Stimulated activated CD8-positive, alpha-beta memory T cell treated with anti-CD3 and anti-CD28 coated beads, Interleukin-4, amount 100 ng/mL, for 48 hours (primary cell): ENCODE results near the gene TGFBR3.
A peak's percentile ranks its signal among the peaks of the same experiment; 100 is the strongest.

Experiments used
- DNase-seq: peaks from one replicate; pipeline ENCODE4 v3.0.0-alpha.2; 2020

Gene TGFBR3

DNA sequence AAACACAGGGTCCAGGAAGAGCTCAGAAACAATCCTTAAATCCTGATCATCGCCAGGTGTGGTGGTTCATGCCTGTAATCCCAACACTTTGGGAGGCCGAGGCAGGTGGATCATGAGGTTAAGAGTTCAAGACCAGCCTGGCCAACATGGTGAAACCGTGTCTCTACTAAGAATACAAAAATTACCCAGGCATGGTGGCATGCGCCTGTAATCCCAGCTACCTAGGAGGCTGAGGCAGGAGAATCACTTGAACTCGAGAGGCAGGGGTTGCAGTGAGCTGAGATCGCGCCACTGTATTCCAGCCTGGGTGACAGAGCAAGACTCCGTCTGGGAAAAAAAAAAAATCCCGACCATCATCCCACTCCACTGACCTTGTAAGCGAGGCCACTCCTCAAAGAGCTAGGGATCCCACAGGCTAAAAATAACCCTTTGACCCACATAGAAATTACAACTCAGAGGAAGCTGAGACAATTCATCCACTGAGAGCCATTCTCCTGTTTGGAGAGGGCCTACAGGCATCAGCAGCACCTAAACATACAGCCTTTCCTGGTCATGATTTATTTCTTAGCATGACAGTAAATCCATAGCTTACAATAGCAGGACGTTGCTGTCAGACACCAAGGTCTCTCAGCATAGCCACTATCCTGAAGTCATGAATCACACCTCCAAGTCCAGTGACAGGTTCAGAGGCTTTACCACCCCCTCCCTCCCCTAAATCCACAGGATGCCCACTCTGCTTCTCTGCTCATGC is 66.7 kb downstream of the TGFBR3 start:
- no peak for DNase-seq

GRCh38 chr1:91818713-91818975 is 67.3 kb downstream of the TGFBR3 start:
- no peak for DNase-seq

DNA sequence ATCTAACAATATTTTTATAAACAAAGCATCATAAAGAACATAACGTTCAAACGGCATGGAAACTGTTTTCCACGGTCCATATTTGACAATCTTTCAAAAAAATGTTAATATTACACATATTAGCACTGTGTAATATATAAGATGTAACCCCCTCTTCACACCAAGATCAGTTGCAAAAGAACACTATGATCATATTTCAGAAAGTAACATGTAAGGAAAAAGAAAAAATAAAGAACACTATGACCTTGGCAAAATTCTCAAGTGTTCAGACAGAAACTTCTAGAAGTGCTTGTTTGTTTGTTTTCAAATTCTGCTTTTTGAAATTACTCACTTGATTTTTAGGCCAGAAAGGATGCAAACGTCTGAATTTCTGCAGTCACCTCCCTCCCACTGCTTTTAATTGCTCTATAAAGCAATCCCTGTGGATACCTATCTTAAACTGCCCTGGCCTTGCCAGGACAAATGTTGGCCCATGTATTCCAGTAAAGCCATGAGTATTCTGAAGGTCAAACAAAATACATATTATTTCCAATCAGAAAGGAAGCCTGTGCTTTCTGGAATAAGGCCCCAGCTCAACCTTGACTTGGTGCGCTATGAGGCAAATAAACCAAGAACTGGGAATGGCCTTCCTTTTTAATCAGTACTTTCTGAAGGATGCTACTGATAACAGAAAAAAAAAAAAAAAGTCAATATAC is 68.6 kb downstream of the TGFBR3 start:
- DNase-seq: no peak

GRCh38 chr1:91816031-91816430 is 69.9 kb downstream of the TGFBR3 start:
- DNase-seq: no peak

DNA sequence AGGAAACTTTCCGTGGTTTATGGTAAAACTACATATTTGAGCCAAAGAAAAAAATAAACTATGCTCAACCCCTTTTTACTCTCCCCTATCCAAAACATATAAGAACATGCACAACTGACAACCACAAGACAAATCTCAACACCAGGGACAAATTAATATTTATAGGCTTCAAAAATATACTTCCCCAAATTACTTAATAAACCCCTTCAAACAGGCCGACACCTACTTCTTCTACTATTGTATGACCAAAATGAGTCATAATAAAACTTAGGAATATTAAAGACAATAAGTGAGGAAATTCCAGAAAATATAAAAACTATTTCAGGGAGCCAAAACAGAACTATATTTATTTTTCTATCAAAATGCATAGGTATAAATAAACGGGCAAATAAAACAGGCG is 71.5 kb downstream of the TGFBR3 start:
- DNase-seq: no peak

GRCh38 chr1:91813813-91814212 is 72.1 kb downstream of the TGFBR3 start:
- DNase-seq: no peak

GRCh38 chr1:91811363-91812025 is 74.5 kb downstream of the TGFBR3 start:
- DNase-seq: no peak

- peak; percentile 35 for DNase-seq
Observed at GRCh38 chr1:91809317-91809716, 76.6 kb downstream of the TGFBR3 start.

- no peak for DNase-seq
Observed at GRCh38 chr1:91807921-91808620, 77.9 kb downstream of the TGFBR3 start.

DNA sequence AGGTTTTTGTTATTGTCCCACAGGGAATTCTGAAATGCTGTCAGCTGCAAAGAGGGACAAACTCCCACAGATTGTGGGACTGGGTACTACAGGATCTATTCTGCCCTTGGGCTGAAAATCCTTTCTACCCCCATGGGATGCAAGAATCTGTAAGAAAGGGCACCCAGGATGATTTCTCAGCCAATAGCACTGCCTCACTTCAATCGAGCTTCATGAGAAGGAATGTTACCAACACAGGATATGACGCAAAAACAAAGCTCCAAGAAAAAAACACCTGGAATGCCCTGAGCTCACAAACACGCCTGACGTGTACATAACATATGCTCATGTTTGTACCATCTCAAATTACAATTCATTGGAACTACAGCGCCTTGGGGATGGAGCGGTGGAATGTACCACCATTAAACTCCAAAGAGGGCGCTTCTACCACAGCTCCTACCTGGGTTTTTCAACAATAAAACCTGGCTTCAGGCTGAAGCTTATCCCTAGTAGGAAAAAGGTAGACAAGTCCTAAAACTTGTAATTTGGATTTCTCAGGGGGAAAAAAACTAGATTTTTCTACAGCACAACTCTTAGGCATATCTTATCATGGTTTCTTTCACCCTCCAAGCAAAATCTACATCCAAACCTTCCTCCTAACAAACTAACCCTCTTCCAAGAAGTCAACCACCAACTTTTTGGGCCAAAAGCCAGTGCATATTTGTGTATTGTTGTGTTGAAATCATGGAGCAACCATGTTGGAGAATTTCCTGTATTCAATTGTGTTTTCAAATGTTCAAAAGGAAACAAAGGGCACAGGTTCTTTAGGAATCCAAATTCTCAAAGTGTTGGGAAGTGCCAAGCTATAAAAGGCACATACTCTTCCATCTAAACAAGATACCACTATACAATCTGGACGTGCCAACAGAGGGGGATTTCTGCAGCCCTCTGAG is 78.9 kb downstream of the TGFBR3 start:
- no peak for DNase-seq

- DNase-seq: no peak
Observed at GRCh38 chr1:91806181-91806768, 79.7 kb downstream of the TGFBR3 start.

DNA sequence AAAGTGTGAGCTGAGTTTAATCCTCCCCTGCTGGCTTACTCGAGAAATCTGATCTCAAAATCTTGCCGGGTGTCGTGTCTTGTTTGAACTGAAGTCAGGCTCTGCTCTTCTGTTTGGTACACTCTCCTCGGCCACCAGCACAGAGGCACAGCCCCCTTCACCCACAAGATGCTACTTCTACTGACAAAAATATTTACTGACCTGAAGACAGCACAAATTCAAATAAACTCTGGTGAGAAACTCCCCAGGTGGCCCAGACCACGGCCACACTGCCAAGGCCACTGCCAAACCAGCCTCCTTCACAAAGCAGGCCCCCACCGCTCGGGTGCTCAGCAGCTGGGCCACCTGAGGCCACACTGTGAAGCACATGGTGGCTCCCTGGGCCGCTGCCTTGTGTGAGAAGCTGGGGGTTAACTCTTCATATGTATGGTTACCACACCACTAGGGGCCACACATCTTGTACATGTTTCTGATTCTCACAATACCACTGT is 80.6 kb downstream of the TGFBR3 start:
- DNase-seq: peak; percentile 40

DNA sequence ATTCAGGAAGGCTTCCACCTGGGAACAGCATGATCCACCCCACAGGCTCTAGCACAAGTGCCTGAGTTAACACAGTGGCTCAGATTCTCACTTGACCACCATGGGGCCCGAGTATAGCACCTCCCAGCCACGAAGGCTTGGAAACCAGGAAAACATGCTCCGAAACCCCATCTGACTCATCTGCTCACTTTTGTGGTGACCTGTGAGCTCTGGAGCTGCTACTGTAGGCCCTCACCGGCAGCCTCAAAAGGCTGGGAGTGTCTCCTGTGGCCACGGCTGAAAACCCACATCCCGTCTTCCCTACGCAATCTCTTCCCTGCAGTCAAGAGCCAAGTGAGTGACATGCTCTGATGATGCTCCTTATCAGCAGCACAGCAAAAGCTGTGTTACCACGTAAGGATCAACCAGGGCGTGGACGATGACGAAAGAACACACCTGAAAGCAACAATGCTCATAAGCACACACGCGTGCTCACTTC is 81.4 kb downstream of the TGFBR3 start:
- peak; percentile 85 for DNase-seq

- peak; percentile 78 for DNase-seq
Observed at GRCh38 chr1:91803847-91804545, 82.0 kb downstream of the TGFBR3 start.

GRCh38 chr1:91803123-91803522 is 82.8 kb downstream of the TGFBR3 start:
- DNase-seq: no peak

DNA sequence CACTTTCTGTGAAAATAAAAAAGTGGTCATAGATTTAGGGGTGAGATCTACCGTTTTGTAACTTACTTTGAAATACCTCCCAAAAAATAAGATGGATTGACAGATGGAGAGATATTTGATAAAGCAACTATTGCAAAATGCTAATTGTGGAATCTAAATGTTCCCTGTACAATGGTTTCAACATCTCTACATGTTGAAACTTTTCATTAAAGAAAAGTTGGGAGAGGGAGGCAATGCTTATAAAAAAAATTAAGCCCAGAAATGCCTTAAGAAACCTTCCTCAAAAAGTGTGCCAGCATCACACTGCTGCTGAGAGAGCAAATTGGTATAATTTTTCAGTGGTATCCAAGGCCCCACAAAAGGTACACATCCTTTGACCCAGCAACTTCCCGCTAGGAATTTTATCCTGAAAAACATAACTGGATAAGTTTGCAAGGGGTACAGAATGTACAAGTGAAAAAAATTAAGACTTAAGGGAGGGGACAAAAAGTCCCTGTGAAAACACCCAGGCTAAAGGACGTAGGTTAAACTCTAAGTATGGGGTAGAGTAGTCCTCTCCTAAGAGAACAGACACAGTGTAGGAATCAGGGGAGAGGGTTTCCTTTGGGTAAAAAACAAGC is 84.3 kb downstream of the TGFBR3 start:
- DNase-seq: no peak

GRCh38 chr1:91799863-91800262 is 86.1 kb downstream of the TGFBR3 start:
- no peak for DNase-seq

GRCh38 chr1:91799159-91799558 is 86.8 kb downstream of the TGFBR3 start:
- no peak for DNase-seq

DNA sequence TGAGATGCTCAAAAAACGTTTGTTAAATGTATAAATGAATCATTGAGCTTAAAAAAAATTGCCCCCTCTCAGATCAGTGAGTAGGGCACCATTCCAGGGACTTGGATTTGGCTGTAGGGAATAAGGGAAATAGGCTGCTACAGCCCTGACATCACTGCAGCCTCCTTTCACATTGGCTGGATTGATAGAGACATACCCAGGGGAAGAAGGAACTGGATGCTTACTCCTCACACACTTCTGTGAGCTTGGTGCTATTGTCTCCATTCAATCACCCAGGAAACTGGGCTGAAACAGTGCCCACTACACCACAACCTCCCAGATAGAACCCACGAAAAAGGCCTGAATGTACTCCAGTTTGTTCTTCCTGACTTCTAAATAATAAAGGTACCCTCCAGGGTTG is 87.2 kb downstream of the TGFBR3 start:
- DNase-seq: no peak

DNA sequence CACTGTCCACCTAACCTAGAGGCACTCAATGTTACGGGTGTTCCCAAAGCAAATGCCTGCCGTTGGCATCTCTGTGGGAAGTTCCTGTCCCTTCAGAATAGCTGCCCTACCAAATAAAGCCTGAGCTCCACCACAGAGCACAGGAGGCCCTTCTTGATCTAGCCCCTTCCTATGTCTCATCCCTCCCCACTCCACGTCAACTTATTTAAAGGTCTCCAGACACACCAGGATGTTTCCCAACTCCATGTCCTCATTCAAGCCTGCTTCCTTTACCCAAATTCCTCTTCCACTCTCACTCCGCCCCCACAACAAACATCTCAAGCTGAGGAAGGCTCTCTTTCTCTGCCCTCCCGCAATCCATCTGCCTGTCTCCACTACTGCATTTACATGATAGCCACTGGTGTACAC is 87.7 kb downstream of the TGFBR3 start:
- DNase-seq: no peak

DNA sequence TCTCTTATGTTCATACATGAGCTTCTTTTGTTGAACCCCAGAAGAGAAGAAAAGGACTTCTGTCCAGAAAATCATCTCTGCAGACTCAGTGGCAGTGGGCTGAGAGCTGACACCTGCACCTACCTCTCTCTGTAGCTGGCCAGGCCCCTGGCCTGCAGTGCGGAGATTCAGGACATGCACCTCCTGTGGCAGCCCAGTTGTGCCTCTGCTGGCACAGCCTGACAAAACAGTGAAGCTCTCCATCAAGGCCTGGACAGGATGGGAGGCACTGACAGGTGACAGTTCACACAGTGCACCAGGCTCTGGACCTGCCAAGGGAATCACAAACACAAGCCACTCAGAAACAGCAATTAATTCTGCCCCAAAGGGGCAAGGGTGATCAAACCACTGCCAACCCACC is 88.8 kb downstream of the TGFBR3 start:
- no peak for DNase-seq
